GM03348 (cell line): ENCODE measurements around the gene CST6.

ENCODE experiments used
- DNase-seq: peaks from one replicate; pipeline ENCODE4 v3.0.0; 2012; ENCODE audit warnings: low spot score

Gene CST6

GRCh38 chr11:66047541-66048365, 35.9 kb downstream of the CST6 start:
- DNase-seq: no peak

GRCh38 chr11:66048547-66049323, 36.9 kb downstream of the CST6 start, which contains the start of gene GAL3ST3:
TSS of gene GAL3ST3 (minus strand) at chr11:66049161. CDS start at chr11:66045415, 3,746 bp downstream.
- DNase-seq: no peak

- DNase-seq: no peak
Measured at GRCh38 chr11:66050581-66051231, 38.9 kb downstream of the CST6 start.

GRCh38 chr11:66051371-66051765, 39.6 kb downstream of the CST6 start:
- no peak for DNase-seq

GRCh38 chr11:66051766-66052663, 40.2 kb downstream of the CST6 start, which contains the start of gene SF3B2:
TSS of gene SF3B2 (plus strand) at chr11:66052364. CDS start at chr11:66052385, 21 bp downstream.
- peak; percentile 98 for DNase-seq

GRCh38 chr11:66052664-66052982, 40.8 kb downstream of the CST6 start:
- no peak for DNase-seq

GRCh38 chr11:66055021-66055420, 43.2 kb downstream of the CST6 start:
- no peak for DNase-seq

- DNase-seq: no peak
Measured at GRCh38 chr11:66056501-66056900, 44.7 kb downstream of the CST6 start.

- DNase-seq: no peak
Measured at GRCh38 chr11:66059966-66060680, 48.3 kb downstream of the CST6 start.

- DNase-seq: no peak
Measured at GRCh38 chr11:66061268-66061667, 49.5 kb downstream of the CST6 start.

- no peak for DNase-seq
Measured at GRCh38 chr11:66062408-66062807, 50.6 kb downstream of the CST6 start.
